K562 (cell line): ENCODE data around the gene SPTLC3. TPM values are rescaled to one million over a fixed set of nuclear protein-coding genes. Genes with fewer than 3 reads are reported as not detected.

ENCODE experiments used
- ATAC-seq: fragments of 200-7000 bp; cut with Tn5 transposase; 3 replicates; pipeline ENCODE4 v1.9.1; 2020; ENCODE audit warnings: moderate library complexity
- BruUV-seq: library from RNA; stranded (reverse); fragments of 400-500 nt; replicated peaks from 2 replicates; lab custom pipeline; 2021; lab: Mats Ljungman, UMichigan
- CTCF ChIA-PET: fragments of 300-600 bp; formaldehyde crosslinking; extraction: SDS; loops from one replicate; lab custom pipeline; 2021; ENCODE audit warnings: low intra/inter-chr PET ratio; lab: Yijun Ruan, JAX
- POLR2A ChIA-PET: fragments of 300-600, 350-650 bp; sonication (Branson Sonifier 250); formaldehyde crosslinking; extraction: SDS; loops from one replicate; lab custom pipeline; 2021; ENCODE audit warnings: antibody characterized with exemption, inconsistent platforms; lab: Yijun Ruan, JAX
- DNase-seq, 4 experiments: peaks; one replicate each; pipeline versions ENCODE4 v3.0.0 to v3.0.0-alpha.2; 2011 to 2018; ENCODE audit warnings: low spot score in 3 of 4, mixed read lengths in 3 of 4; ENCODE audit errors: extremely low read depth in 1 of 4
- FAIRE-seq: peaks from 2 replicates; lab custom pipeline; 2011; peaks lifted over from hg19 to GRCh38; lab: Jason Lieb, UNC
- H2AFZ ChIP-seq: 2 replicates; pipeline ENCODE4 v1.6.0; 2011; ENCODE audit warnings: low read depth, low read length, control low read depth, inconsistent platforms
- H3K27ac ChIP-seq: fragments of 200-600 bp; 3 replicates; pipeline ENCODE4 v1.8.0; 2011; ENCODE audit warnings: low read depth, mild to moderate bottlenecking, control low read depth, inconsistent platforms, low read length, moderate library complexity, mixed read lengths; ENCODE audit errors: extremely low read depth
- H3K27me3 ChIP-seq, 2 experiments: fragments of 300-600 bp in 1 of 2; 2 replicates in 1 of 2; 3 replicates in 1 of 2; pipeline versions ENCODE4 v1.6.0 to v1.8.0; 2011; ENCODE audit warnings: inconsistent platforms in 2 of 2, low read length in 2 of 2, mild to moderate bottlenecking in 1 of 2, mixed read lengths in 1 of 2, moderate library complexity in 1 of 2; ENCODE audit not compliant: control insufficient read depth in 2 of 2, insufficient read depth in 2 of 2
- H3K36me3 ChIP-seq: fragments of 300-600 bp; 3 replicates; pipeline ENCODE4 v1.8.0; 2011; ENCODE audit warnings: mild to moderate bottlenecking, low read length, inconsistent platforms; ENCODE audit not compliant: control insufficient read depth, insufficient read depth
- H3K4me1 ChIP-seq, 2 experiments: fragments of 200-600 bp in 1 of 2; replicated peaks in 1 of 2; 2 replicates in 1 of 2; 3 replicates in 1 of 2; pipeline versions ENCODE4 v1.5.1 to v1.8.0; 2011; ENCODE audit warnings: inconsistent platforms in 2 of 2, low read length in 2 of 2, mild to moderate bottlenecking in 1 of 2, mixed read lengths in 1 of 2, moderate library complexity in 1 of 2; ENCODE audit not compliant: control insufficient read depth in 2 of 2, insufficient read depth in 2 of 2
- H3K4me2 ChIP-seq: 2 replicates; pipeline ENCODE4 v1.6.1; 2011; ENCODE audit warnings: low read length, control low read depth, inconsistent platforms, mixed read lengths; ENCODE audit not compliant: insufficient read depth
- H3K4me3 ChIP-seq: fragments of 200-600 bp; sonication (generic), shearing (Covaris generic); 2 replicates; pipeline ENCODE4 v1.5.1; 2016; ENCODE audit warnings: control low read depth, inconsistent platforms
- H3K79me2 ChIP-seq: fragments of 200-600 bp; 3 replicates; pipeline ENCODE4 v1.8.0; 2011; ENCODE audit warnings: low read length, inconsistent platforms; ENCODE audit not compliant: control insufficient read depth, insufficient read depth
- H3K9ac ChIP-seq, 2 experiments: 2 replicates each; pipeline versions ENCODE4 v1.6.0 to v1.6.1; 2011; ENCODE audit warnings: low read depth in 2 of 2, low read length in 2 of 2, control low read depth in 1 of 2, inconsistent platforms in 1 of 2, mild to moderate bottlenecking in 1 of 2, mixed read lengths in 1 of 2; ENCODE audit not compliant: insufficient read depth in 1 of 2
- H3K9me1 ChIP-seq: one replicate; pipeline ENCODE4 v1.6.0; 2011; ENCODE audit warnings: inconsistent platforms, mild to moderate bottlenecking, low read length, moderate library complexity; ENCODE audit not compliant: control insufficient read depth, insufficient read depth
- H3K9me3 ChIP-seq: replicated peaks from 2 replicates; pipeline ENCODE4 v1.5.1; 2011; ENCODE audit warnings: low read depth, low read length, inconsistent platforms; ENCODE audit not compliant: control insufficient read depth, insufficient read depth
- H4K20me1 ChIP-seq: replicated peaks from 2 replicates; pipeline ENCODE4 v1.6.1; 2011; ENCODE audit warnings: low read length, inconsistent platforms, mixed read lengths; ENCODE audit not compliant: control insufficient read depth, insufficient read depth
- ARID2 ChIP-seq: fragments of 450-650 bp; IDR thresholded peaks from 2 replicates; pipeline ENCODE4 v1.6.1; 2017; ENCODE audit warnings: antibody characterized with exemption, mild to moderate bottlenecking
- CREB1 ChIP-seq, 2 experiments: sonication (generic) in 1 of 2; formaldehyde crosslinking in 1 of 2; IDR thresholded peaks; 2 replicates each; pipeline versions ENCODE4 v1.6.1 to v1.8.0; 2012 to 2022; ENCODE audit warnings: inconsistent platforms in 1 of 2, mild to moderate bottlenecking in 1 of 2, missing genetic modification reagents in 1 of 2, moderate library complexity in 1 of 2
- ERF ChIP-seq: fragments of 450-650 bp; formaldehyde crosslinking; IDR thresholded peaks from 2 replicates; pipeline ENCODE4 v1.4.0; 2020; ENCODE audit warnings: mild to moderate bottlenecking, mixed read lengths
- FOSL1 ChIP-seq: fragments of 200-800 bp; sonication (Bioruptor generic); conservative IDR thresholded peaks from 2 replicates; pipeline ENCODE4 v1.6.1; 2016; ENCODE audit warnings: missing genetic modification characterization, missing compliant biosample characterization
- KAT8 ChIP-seq: fragments of 450-650 bp; IDR thresholded peaks from 2 replicates; pipeline ENCODE4 v1.6.1; 2016; ENCODE audit warnings: low read depth, mild to moderate bottlenecking
- NR2F6 ChIP-seq: fragments of 450-650 bp; formaldehyde crosslinking; IDR thresholded peaks from 2 replicates; pipeline ENCODE4 v1.4.0; 2020; ENCODE audit warnings: mild to moderate bottlenecking
- ZNF695 ChIP-seq: fragments of 450-650 bp; formaldehyde crosslinking; IDR thresholded peaks from 2 replicates; pipeline ENCODE4 v1.4.0; 2020; ENCODE audit warnings: mild to moderate bottlenecking, moderate library complexity
- ZNF764 ChIP-seq: fragments of 250-450 bp; sonication (Bioruptor Pico); IDR thresholded peaks from 2 replicates; pipeline ENCODE4 v1.4.0; 2020; ENCODE audit warnings: low read depth, mild to moderate bottlenecking, moderate library complexity
- WGBS: fragments of 100-300 bp; shearing (Covaris generic); methylation state at CpG from one replicate; pipeline ENCODE4 v1.1.6; 2016; ENCODE audit warnings: low coverage, mixed read lengths; ENCODE audit not compliant: insufficient coverage; ENCODE audit errors: missing lambda C conversion rate; 5-methylcytosine and 5-hydroxymethylcytosine counted together
- in situ Hi-C: fragments of 300-500 bp; cut with MboI; formaldehyde crosslinking; loops from 4 replicates; pipeline ENCODE4 v1.15.0; 2018; ENCODE audit warnings: inconsistent platforms, mixed read lengths
- intact Hi-C: fragments of 100-400 bp; cut with micrococcal nuclease; formaldehyde crosslinking; loops from 2 replicates; pipeline ENCODE4 v1.14.2; 2022
- polyA plus RNA-seq, 8 experiments: library from polyadenylated mRNA; depleted of rRNA in 4 of 8; stranded (reverse) in 5 of 8; unstranded in 3 of 8; fragments of >200 nt; fragmentation: Nextera tagmentation in 2 of 8; fragmentation: Illumina TruSeq in 1 of 8; extraction: Ambion mirVana in 2 of 8; extraction: Trizol in 1 of 8; gene quantifications; 2 replicates each; pipeline versions ENCODE4 v1.2.1 to v1.2.3, GENCODE V29; 2011 to 2014; ENCODE audit warnings: inconsistent platforms in 1 of 8, missing spikeins in 1 of 8
- total RNA-seq, 7 experiments: library from RNA; depleted of rRNA in 6 of 7; stranded (reverse); fragments of >200 nt in 6 of 7; fragmentation: Illumina TruSeq in 2 of 7; extraction: Trizol in 2 of 7; gene quantifications; 2 replicates each; pipeline versions ENCODE4 v1.2.1 to v1.2.3, GENCODE V29; 2011 to 2021; ENCODE audit warnings: low replicate concordance in 1 of 7
- TF ChIP-seq, protein P1 (sequence below): sonication (generic); formaldehyde crosslinking; IDR thresholded peaks from 2 replicates; pipeline ENCODE4 v1.8.0; 2022; ENCODE audit warnings: missing genetic modification reagents, mild to moderate bottlenecking, borderline replicate concordance
- TF ChIP-seq, protein P2 (sequence below): fragments of 250-450 bp; sonication (Bioruptor Pico); IDR thresholded peaks from 2 replicates; pipeline ENCODE4 v1.4.0; 2020; ENCODE audit warnings: mild to moderate bottlenecking, moderate library complexity
- TF ChIP-seq, protein P3 (sequence below), 2 experiments: fragments of 450-650 bp; IDR thresholded peaks; 2 replicates each; pipeline ENCODE4 v1.6.1; 2018; ENCODE audit warnings: mild to moderate bottlenecking in 2 of 2, low read depth in 1 of 2; ENCODE audit not compliant: partially characterized antibody in 2 of 2

Gene SPTLC3
- total and polyA plus RNA-seq, 9 of the 15 experiments (the other 6 are each of a cell fraction or from before 2014, with no cell fraction given), result not detected

DNA sequence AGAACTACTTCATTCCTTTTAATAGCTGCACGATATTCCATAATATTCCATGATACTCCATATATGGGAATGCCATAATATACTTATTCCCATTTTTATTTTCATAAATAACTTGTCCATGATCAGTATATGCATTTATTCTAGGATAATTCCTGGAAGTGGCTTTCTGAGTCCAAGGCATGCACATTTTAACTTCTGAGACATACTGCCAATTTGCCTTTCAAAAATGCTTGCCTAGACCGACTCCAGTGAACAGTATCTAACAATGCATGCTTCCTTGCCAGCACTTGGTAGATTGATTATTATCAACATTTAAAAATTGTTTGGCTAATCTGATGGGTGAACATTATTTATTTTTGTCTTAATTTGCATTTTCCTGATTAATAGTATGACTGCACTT lies 54.0 kb downstream of the SPTLC3 start:
- Histone ChIP-seq H3K4me1 (no peaks in the 10 kb centered on the region), H3K79me2 (no peaks in the 10 kb centered on the region), H3K36me3 (no peaks in the 10 kb centered on the region), H3K9me1 (no peaks in the 10 kb centered on the region), H2AFZ (no peak overlapping the region), H3K9ac (no peak overlapping the region), H3K27ac (no peak overlapping the region), H3K4me2 (no peak overlapping the region), H3K4me3 (no peak overlapping the region), H4K20me1 (no peaks in the 10 kb centered on the region), H3K27me3 (no peaks in the 10 kb centered on the region), H3K9me3 (no peaks in the 10 kb centered on the region)
- no peak for DNase-seq
- FAIRE-seq, result no peak
- POLR2A ChIA-PET, result no interaction called here
- BruUV-seq, result no TSS peak
- in situ Hi-C loops, result no loop called here
- WGBS, result 0% methylated on average over 2 of the region's 2 CpGs
- ATAC-seq, result no peak
- intact Hi-C loops, result no loop called here
- CTCF ChIA-PET, result interaction anchor here (0.6 kb wide), 1 partner anchor 709 kb away, joined by 4 read pairs; no protein-coding TSS in a partner anchor
- TF ChIP-seq KAT8, result no peak
- no peak for TF ChIP-seq ERF (CRISPR knock-in tag)
- TF ChIP-seq, protein P1, sequence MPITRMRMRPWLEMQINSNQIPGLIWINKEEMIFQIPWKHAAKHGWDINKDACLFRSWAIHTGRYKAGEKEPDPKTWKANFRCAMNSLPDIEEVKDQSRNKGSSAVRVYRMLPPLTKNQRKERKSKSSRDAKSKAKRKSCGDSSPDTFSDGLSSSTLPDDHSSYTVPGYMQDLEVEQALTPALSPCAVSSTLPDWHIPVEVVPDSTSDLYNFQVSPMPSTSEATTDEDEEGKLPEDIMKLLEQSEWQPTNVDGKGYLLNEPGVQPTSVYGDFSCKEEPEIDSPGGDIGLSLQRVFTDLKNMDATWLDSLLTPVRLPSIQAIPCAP, result no peak
- TF ChIP-seq CREB1 (IDR thresholded peaks at IDR 0.05), result no peak
- TF ChIP-seq CREB1 (CRISPR knock-in tag; IDR thresholded peaks at IDR 0.05), result no peak
- no peak for TF ChIP-seq ZNF695
- TF ChIP-seq ZNF764 (CRISPR knock-in tag), result no peak
- no peak for TF ChIP-seq ARID2
- TF ChIP-seq, protein P2, sequence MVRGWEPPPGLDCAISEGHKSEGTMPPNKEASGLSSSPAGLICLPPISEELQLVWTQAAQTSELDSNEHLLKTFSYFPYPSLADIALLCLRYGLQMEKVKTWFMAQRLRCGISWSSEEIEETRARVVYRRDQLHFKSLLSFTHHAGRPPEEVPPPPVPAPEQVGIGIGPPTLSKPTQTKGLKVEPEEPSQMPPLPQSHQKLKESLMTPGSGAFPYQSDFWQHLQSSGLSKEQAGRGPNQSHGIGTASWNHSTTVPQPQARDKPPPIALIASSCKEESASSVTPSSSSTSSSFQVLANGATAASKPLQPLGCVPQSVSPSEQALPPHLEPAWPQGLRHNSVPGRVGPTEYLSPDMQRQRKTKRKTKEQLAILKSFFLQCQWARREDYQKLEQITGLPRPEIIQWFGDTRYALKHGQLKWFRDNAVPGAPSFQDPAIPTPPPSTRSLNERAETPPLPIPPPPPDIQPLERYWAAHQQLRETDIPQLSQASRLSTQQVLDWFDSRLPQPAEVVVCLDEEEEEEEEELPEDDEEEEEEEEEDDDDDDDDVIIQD (CRISPR knock-in tag), result no peak
- TF ChIP-seq, protein P3, sequence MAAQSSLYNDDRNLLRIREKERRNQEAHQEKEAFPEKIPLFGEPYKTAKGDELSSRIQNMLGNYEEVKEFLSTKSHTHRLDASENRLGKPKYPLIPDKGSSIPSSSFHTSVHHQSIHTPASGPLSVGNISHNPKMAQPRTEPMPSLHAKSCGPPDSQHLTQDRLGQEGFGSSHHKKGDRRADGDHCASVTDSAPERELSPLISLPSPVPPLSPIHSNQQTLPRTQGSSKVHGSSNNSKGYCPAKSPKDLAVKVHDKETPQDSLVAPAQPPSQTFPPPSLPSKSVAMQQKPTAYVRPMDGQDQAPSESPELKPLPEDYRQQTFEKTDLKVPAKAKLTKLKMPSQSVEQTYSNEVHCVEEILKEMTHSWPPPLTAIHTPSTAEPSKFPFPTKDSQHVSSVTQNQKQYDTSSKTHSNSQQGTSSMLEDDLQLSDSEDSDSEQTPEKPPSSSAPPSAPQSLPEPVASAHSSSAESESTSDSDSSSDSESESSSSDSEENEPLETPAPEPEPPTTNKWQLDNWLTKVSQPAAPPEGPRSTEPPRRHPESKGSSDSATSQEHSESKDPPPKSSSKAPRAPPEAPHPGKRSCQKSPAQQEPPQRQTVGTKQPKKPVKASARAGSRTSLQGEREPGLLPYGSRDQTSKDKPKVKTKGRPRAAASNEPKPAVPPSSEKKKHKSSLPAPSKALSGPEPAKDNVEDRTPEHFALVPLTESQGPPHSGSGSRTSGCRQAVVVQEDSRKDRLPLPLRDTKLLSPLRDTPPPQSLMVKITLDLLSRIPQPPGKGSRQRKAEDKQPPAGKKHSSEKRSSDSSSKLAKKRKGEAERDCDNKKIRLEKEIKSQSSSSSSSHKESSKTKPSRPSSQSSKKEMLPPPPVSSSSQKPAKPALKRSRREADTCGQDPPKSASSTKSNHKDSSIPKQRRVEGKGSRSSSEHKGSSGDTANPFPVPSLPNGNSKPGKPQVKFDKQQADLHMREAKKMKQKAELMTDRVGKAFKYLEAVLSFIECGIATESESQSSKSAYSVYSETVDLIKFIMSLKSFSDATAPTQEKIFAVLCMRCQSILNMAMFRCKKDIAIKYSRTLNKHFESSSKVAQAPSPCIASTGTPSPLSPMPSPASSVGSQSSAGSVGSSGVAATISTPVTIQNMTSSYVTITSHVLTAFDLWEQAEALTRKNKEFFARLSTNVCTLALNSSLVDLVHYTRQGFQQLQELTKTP (IDR thresholded peaks at IDR 0.05; ENCODE audit: low read depth in 1 of 2, partially characterized antibody in 2 of 2), result no peak
- no peak for TF ChIP-seq NR2F6 (CRISPR knock-in tag)
- TF ChIP-seq FOSL1 (tag), result no peak
